ENCODE data around the gene FGF18. TPM values are rescaled to one million over a fixed set of nuclear protein-coding genes. Genes with fewer than 3 reads are reported as not detected.
"Not testable (repeated sequence)": the region's sequence is repeated elsewhere in the genome, so short reads cannot be mapped to it uniquely, and the experiment has no call there.

Gene FGF18
- total and polyA plus RNA-seq, 12 donors, result 0.14 to 1.5 (median 0.30) TPM

GRCh38 chr5:171379961-171380360 is 39.5 kb upstream of the FGF18 start:
- intact Hi-C loops (cut with DNase I), result no loop called here
- H3K9me3 ChIP-seq (replicated peaks in 1 of 3), result no peaks in the 10 kb centered on the region

GRCh38 chr5:171384416-171384815 is 35.0 kb upstream of the FGF18 start:
- intact Hi-C loops (cut with DNase I); H3K4me3 ChIP-seq; H3K27ac ChIP-seq; H3K36me3 ChIP-seq (replicated peaks in 1 of 2); H3K9me3 ChIP-seq (replicated peaks in 1 of 3); H3K4me1 ChIP-seq (replicated peaks in 1 of 2); DNase-seq; H3K27me3 ChIP-seq: not testable (repeated sequence)
- WGBS, 4 donors, result 80 to 88% (median 84%) methylated on average over 9 of the region's 9 CpGs

More at GRCh38 chr5:171379961-171380360, 39.5 kb upstream of the FGF18 start:
- 90 to 96% (median 92%) methylated on average over 5 to 7 of the region's 7 CpGs for WGBS, 4 donors
- no peak for TF ChIP-seq POLR2A (IDR thresholded peaks at IDR 0.05)
- TF ChIP-seq, protein P1, sequence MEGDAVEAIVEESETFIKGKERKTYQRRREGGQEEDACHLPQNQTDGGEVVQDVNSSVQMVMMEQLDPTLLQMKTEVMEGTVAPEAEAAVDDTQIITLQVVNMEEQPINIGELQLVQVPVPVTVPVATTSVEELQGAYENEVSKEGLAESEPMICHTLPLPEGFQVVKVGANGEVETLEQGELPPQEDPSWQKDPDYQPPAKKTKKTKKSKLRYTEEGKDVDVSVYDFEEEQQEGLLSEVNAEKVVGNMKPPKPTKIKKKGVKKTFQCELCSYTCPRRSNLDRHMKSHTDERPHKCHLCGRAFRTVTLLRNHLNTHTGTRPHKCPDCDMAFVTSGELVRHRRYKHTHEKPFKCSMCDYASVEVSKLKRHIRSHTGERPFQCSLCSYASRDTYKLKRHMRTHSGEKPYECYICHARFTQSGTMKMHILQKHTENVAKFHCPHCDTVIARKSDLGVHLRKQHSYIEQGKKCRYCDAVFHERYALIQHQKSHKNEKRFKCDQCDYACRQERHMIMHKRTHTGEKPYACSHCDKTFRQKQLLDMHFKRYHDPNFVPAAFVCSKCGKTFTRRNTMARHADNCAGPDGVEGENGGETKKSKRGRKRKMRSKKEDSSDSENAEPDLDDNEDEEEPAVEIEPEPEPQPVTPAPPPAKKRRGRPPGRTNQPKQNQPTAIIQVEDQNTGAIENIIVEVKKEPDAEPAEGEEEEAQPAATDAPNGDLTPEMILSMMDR (IDR thresholded peaks at IDR 0.05), result no peak
- Histone ChIP-seq H3K4me3 (no peak overlapping the region), H3K27me3 (no peaks in the 10 kb centered on the region), H3K36me3 (replicated peaks in 1 of 2) (no peaks in the 10 kb centered on the region), H3K27ac (no peak overlapping the region), H3K4me1 (replicated peaks in 1 of 2) (no peaks in the 10 kb centered on the region)
- DNase-seq, result peak in 1 of 7 donors; percentile 7

GRCh38 chr5:171384999-171385398 is 34.4 kb upstream of the FGF18 start:
- intact Hi-C loops (cut with DNase I); H3K36me3 ChIP-seq (replicated peaks in 1 of 2); H3K27me3 ChIP-seq; H3K9me3 ChIP-seq (replicated peaks in 1 of 3); H3K4me3 ChIP-seq; H3K27ac ChIP-seq: not testable (repeated sequence)
- DNase-seq, result peak in 2 of 7 donors; percentile 15 to 29
- WGBS, 4 donors, result 66 to 79% (median 72%) methylated on average over 3 of the region's 3 CpGs
- peaks cover 13 to 15% of the 10 kb centered on the region in 2 donors for H3K4me1 ChIP-seq (replicated peaks in 1 of 2)

- no peak overlapping the region for H3K4me3 ChIP-seq
- peaks cover 16 to 25% of the 10 kb centered on the region in 2 donors for H3K4me1 ChIP-seq (replicated peaks in 1 of 2)
- TF ChIP-seq, protein P1 (IDR thresholded peaks at IDR 0.05), result no peak
- TF ChIP-seq POLR2A (IDR thresholded peaks at IDR 0.05), result no peak
- peaks cover 0 to 2% of the 10 kb centered on the region in 2 donors for H3K36me3 ChIP-seq (replicated peaks in 1 of 2)
- no peaks in the 10 kb centered on the region for H3K27me3 ChIP-seq
- intact Hi-C loops (cut with DNase I), result no loop called here
- H3K27ac ChIP-seq, result no peak overlapping the region
- peak in 2 of 7 donors; percentile 24 to 32 for DNase-seq
- H3K9me3 ChIP-seq (replicated peaks in 1 of 3), result no peaks in the 10 kb centered on the region
- WGBS, 4 donors, result 95 to 98% (median 97%) methylated on average over 25 of the region's 25 CpGs
These were observed 33.3 kb upstream of the FGF18 start for GRCh38 chr5:171386006-171386671.

DNA sequence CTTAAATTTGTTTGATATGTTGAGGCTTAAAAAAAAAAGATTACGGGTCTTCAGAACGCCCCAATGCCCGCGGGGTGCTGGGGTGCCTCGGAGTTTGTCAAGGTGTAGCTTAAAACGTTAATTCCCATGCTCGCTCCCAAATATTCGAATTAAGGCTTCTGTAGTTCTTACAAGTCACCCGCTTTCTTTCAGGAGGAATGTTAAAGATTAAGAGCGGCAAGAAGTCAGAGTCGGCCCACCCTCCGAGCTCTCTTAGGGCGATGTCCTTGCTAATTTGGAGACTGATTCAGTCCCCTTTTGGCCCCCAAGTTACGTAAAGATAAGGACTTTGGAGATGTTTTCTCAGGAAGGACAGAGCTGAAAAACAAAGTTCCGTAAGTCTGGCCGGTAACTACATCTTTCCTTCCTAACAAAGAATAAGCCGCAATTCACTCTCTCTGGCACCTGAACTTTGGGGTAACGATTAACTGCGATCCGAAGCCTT is 32.5 kb upstream of the FGF18 start:
- Histone ChIP-seq H3K36me3 (replicated peaks in 1 of 2) (peaks cover 0 to 10% of the 10 kb centered on the region in 2 donors), H3K27ac (peak overlapping the region; percentile 49 to 92 (median 76)), H3K9me3 (replicated peaks in 1 of 3) (no peaks in the 10 kb centered on the region), H3K4me3 (peak overlapping the region in 3 of 4 donors; percentile 28 to 86 (median 82)), H3K27me3 (no peaks in the 10 kb centered on the region), H3K4me1 (replicated peaks in 1 of 2) (peaks cover 16 to 31% of the 10 kb centered on the region in 2 donors)
- TF ChIP-seq, protein P1 (IDR thresholded peaks at IDR 0.05), result no peak
- no peak for TF ChIP-seq POLR2A (IDR thresholded peaks at IDR 0.05)
- WGBS, 4 donors, result 9 to 15% (median 13%) methylated on average over 20 of the region's 20 CpGs
- peak in 2 of 7 donors; percentile 8 to 61 for DNase-seq
- intact Hi-C loops (cut with DNase I), result no loop called here
